SK-N-SH (cell line): Measurements from ENCODE around the gene TMA7. TPM values are rescaled to one million over a fixed set of nuclear protein-coding genes. Genes with fewer than 3 reads are reported as not detected.

Experiments
- CTCF ChIA-PET: fragments of 300-600, 350-600 bp; formaldehyde crosslinking; extraction: SDS; loops from one replicate; lab custom pipeline; 2021; lab: Yijun Ruan, JAX
- POLR2A ChIA-PET: fragments of 350-600 bp; sonication (Branson Sonifier 250); formaldehyde crosslinking; extraction: SDS; loops from one replicate; lab custom pipeline; 2020; ENCODE audit warnings: antibody characterized with exemption, inconsistent platforms; lab: Yijun Ruan, JAX
- DNase-seq: peaks from one replicate; pipeline ENCODE4 v3.0.0; 2012
- H2AFZ ChIP-seq: fragments of 200-600 bp; sonication (generic); 2 replicates; pipeline ENCODE4 v1.8.1; 2016; ENCODE audit warnings: antibody characterized with exemption, mild to moderate bottlenecking, low read depth
- H3F3A ChIP-seq: fragments of 200-600 bp; sonication (generic); replicated peaks from 2 replicates; pipeline ENCODE3; 2016; ENCODE audit warnings: antibody characterized with exemption, mild to moderate bottlenecking; ENCODE audit not compliant: insufficient read depth
- H3K27ac ChIP-seq, 2 experiments: fragments of 200-500 bp in 1 of 2; fragments of 200-600 bp in 1 of 2; sonication (Bioruptor generic) in 1 of 2; sonication (generic), shearing (Covaris generic) in 1 of 2; 2 replicates each; pipeline versions ENCODE4 v1.5.1 to v1.6.1; 2014 to 2016; ENCODE audit warnings: low read depth in 2 of 2, inconsistent platforms in 1 of 2, low read length in 1 of 2, mild to moderate bottlenecking in 1 of 2, mixed read lengths in 1 of 2
- H3K27me3 ChIP-seq: fragments of 200-600 bp; sonication (generic), shearing (Covaris generic); 2 replicates; pipeline ENCODE4 v1.6.1; 2016; ENCODE audit warnings: mixed run types; ENCODE audit not compliant: insufficient read depth
- H3K36me3 ChIP-seq, 2 experiments: fragments of 200-500 bp in 1 of 2; fragments of 200-600 bp in 1 of 2; sonication (Bioruptor generic) in 1 of 2; sonication (generic) in 1 of 2; replicated peaks in 1 of 2; 2 replicates each; pipeline versions ENCODE3 to v1.5.1; 2014 to 2016; ENCODE audit warnings: low read length in 1 of 2, mild to moderate bottlenecking in 1 of 2; ENCODE audit not compliant: insufficient read depth in 2 of 2, control insufficient read depth in 1 of 2
- H3K4me1 ChIP-seq, 2 experiments: fragments of 200-500 bp in 1 of 2; fragments of 200-600 bp in 1 of 2; sonication (Bioruptor generic) in 1 of 2; sonication (generic), shearing (Covaris generic) in 1 of 2; 2 replicates each; pipeline versions ENCODE4 v1.5.1 to v1.6.1; 2014 to 2016; ENCODE audit warnings: low read depth in 1 of 2, low read length in 1 of 2, mixed run types in 1 of 2; ENCODE audit not compliant: insufficient read depth in 2 of 2, control insufficient read depth in 1 of 2
- H3K4me2 ChIP-seq: fragments of 200-600 bp; sonication (generic), shearing (Covaris generic); 2 replicates; pipeline ENCODE4 v1.6.1; 2017; ENCODE audit warnings: mixed run types
- H3K4me3 ChIP-seq, 2 experiments: fragments of 200-500 bp in 1 of 2; fragments of 200-600 bp in 1 of 2; sonication (Bioruptor generic) in 1 of 2; sonication (generic), shearing (Covaris generic) in 1 of 2; 2 replicates each; pipeline versions ENCODE4 v1.5.1 to v1.8.1; 2014 to 2016; ENCODE audit warnings: low read depth in 2 of 2, inconsistent platforms in 1 of 2, low read length in 1 of 2, mild to moderate bottlenecking in 1 of 2, mixed read lengths in 1 of 2, moderate library complexity in 1 of 2
- H3K79me2 ChIP-seq: fragments of 200-600 bp; sonication (generic); 2 replicates; pipeline ENCODE4 v1.8.1; 2017; ENCODE audit warnings: mild to moderate bottlenecking; ENCODE audit not compliant: insufficient read depth
- H3K9ac ChIP-seq: fragments of 200-600 bp; sonication (generic); 2 replicates; pipeline ENCODE4 v1.6.1; 2017; ENCODE audit warnings: mixed run types
- H3K9me2 ChIP-seq: fragments of 200-600 bp; sonication (generic); 2 replicates; pipeline ENCODE4 v1.6.1; 2017; ENCODE audit warnings: mixed run types
- H3K9me3 ChIP-seq: fragments of 200-600 bp; sonication (generic); 2 replicates; pipeline ENCODE4 v1.6.1; 2017; ENCODE audit warnings: mixed run types, mild to moderate bottlenecking, moderate library complexity
- H4K20me1 ChIP-seq: fragments of 200-600 bp; sonication (generic); 2 replicates; pipeline ENCODE4 v1.6.1; 2017; ENCODE audit warnings: mild to moderate bottlenecking, mixed run types; ENCODE audit not compliant: insufficient read depth
- ELF1 ChIP-seq: IDR thresholded peaks from 2 replicates; pipeline ENCODE4 v1.4.0; 2012
- GATA2 ChIP-seq: sonication (generic); formaldehyde crosslinking; IDR thresholded peaks from 2 replicates; pipeline ENCODE4 v1.5.0; 2020; ENCODE audit warnings: mild to moderate bottlenecking, missing genetic modification reagents
- PBX3 ChIP-seq: IDR thresholded peaks from 2 replicates; pipeline ENCODE4; 2012
- POLR2AphosphoS5 ChIP-seq: IDR thresholded peaks from 2 replicates; pipeline ENCODE4 v1.6.1; 2012; ENCODE audit warnings: low read depth, low read length
- SMC3 ChIP-seq: IDR thresholded peaks from 2 replicates; pipeline ENCODE4 v1.6.1; 2012; ENCODE audit warnings: low read depth, low read length, improper control_type of control experiment
- ZBTB33 ChIP-seq: IDR thresholded peaks from 2 replicates; pipeline ENCODE4 v1.4.0; 2012; ENCODE audit warnings: low read depth, borderline replicate concordance
- WGBS: methylation state at CpG from one replicate; pipeline ENCODE4 v1.1.6; 2017; ENCODE audit warnings: low lambda C conversion rate; 5-methylcytosine and 5-hydroxymethylcytosine counted together
- polyA plus RNA-seq, 3 experiments: library from polyadenylated mRNA; depleted of rRNA; stranded (reverse); fragments of >200 nt; gene quantifications; 2 replicates each; pipeline ENCODE4 v1.2.3, GENCODE V29; 2012

TMA7 gene
- polyA plus RNA-seq, 1 of the 3 experiments (the other 2 are of a cell fraction) = 438 TPM

DNA sequence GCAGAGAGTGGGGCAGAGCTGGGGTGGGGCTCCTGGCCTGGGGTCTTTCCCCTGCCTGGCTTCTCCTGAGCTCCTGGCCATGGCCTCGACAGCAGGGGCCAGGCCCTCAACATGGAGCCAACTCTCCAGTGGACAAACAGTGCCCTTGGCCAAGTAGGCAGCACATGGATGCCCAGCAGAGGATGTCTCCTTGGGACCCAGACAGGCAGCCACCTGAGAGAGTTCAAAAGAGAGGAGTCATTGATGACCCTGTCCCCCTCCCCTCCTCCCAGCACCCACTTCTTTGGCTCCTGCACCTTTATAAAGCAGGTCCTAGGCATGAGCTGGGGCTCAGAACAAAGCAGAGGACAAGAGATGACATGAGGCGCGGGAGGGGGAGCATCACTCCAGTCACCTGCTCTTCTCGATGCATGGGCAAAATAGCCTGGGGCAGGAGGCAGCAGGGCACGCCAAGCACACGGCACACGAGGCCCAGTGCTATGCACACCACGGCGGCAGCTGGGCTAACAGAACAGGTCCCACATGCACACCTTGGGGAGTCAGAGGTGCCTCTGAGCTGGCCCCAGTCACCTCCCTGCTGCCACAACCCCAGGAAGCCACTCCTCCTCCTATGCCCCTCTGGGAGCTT is 36.5 kb downstream of the TMA7 start:
- Histone ChIP-seq H3K9me2 (no peaks in the 10 kb centered on the region), H3K27ac (no peak overlapping the region), H3K4me1 (peaks cover 0 to 4% of the 10 kb centered on the region in 2 experiments; a peak in 1 of 4 replicates), H3K4me2 (no peak overlapping the region), H3K4me3 (no peak overlapping the region), H2AFZ (no peak overlapping the region), H4K20me1 (no peaks in the 10 kb centered on the region), H3K79me2 (peaks cover 14% of the 10 kb centered on the region), H3K9ac (no peak overlapping the region), H3K36me3 (no peaks in the 10 kb centered on the region), H3K27me3 (no peaks in the 10 kb centered on the region), H3F3A (peaks cover 7% of the 10 kb centered on the region), H3K9me3 (no peaks in the 10 kb centered on the region)
- peak; percentile 15 for DNase-seq
- no peak for TF ChIP-seq ZBTB33
- no peak for TF ChIP-seq GATA2 (CRISPR knock-in tag)
- no peak for TF ChIP-seq POLR2AphosphoS5
- TF ChIP-seq PBX3 = no peak
- no peak for TF ChIP-seq SMC3
- 80% methylated on average over 1 of the region's 9 CpGs for WGBS
- ChIA-PET POLR2A (no interaction called here), CTCF (interaction anchor here (0.8 to 1.3 kb wide), 3 partner anchors 11 to 31 kb away, joined by 3 to 4 read pairs (median 4); a partner anchor contains a TSS)

- Histone ChIP-seq H3K36me3 (no peaks in the 10 kb centered on the region), H4K20me1 (no peaks in the 10 kb centered on the region), H2AFZ (no peak overlapping the region), H3K4me1 (peaks cover 0 to 4% of the 10 kb centered on the region in 2 experiments; a peak in 1 of 4 replicates), H3K9me2 (no peaks in the 10 kb centered on the region)
- 87% methylated on average over 7 of the region's 9 CpGs for WGBS
- TF ChIP-seq ELF1 = no peak
- TF ChIP-seq, all 33 proteins: peak for 0
- no peak overlapping the region for H3K4me2 ChIP-seq
- no peak overlapping the region for H3K27ac ChIP-seq
- no peaks in the 10 kb centered on the region for H3K79me2 ChIP-seq
- no peak for DNase-seq
- ChIA-PET CTCF (interaction anchor here (1.3 kb wide), 1 partner anchor 29 kb away, joined by 4 read pairs; no protein-coding TSS in a partner anchor), POLR2A (no interaction called here)
- no peak overlapping the region for H3K9ac ChIP-seq
- H3K9me3 ChIP-seq = no peaks in the 10 kb centered on the region
- H3K4me3 ChIP-seq = no peak overlapping the region
- H3F3A ChIP-seq = peaks cover 11% of the 10 kb centered on the region
- H3K27me3 ChIP-seq = no peaks in the 10 kb centered on the region
Measured at GRCh38 chr3:48477959-48478520, 38.0 kb downstream of the TMA7 start.
